ENCODE measurements around the gene KLF14. TPM values are rescaled to one million over a fixed set of nuclear protein-coding genes. Genes with fewer than 3 reads are reported as not detected.
"Not testable (repeated sequence)": the region's sequence is repeated elsewhere in the genome, so short reads cannot be mapped to it uniquely, and the experiment has no call there.

KLF14 gene
- total RNA-seq, 3 donors from 2014 or later (not counting 1 experiment from before 2014, with no cell fraction given): not detected

- intact Hi-C loops (cut with micrococcal nuclease): no loop called here
- Mint-ChIP-seq H3K9me3 (no peaks in the 10 kb centered on the region), H3K27me3 (ENCODE audit: low read depth in 2 of 2) (peaks cover 13 to 22% of the 10 kb centered on the region in 2 donors), H3K27ac (no peak overlapping the region), H3K4me1 (no peaks in the 10 kb centered on the region), H3K36me3 (no peaks in the 10 kb centered on the region), H3K4me3 (no peak overlapping the region)
- TF ChIP-seq, protein P1, sequence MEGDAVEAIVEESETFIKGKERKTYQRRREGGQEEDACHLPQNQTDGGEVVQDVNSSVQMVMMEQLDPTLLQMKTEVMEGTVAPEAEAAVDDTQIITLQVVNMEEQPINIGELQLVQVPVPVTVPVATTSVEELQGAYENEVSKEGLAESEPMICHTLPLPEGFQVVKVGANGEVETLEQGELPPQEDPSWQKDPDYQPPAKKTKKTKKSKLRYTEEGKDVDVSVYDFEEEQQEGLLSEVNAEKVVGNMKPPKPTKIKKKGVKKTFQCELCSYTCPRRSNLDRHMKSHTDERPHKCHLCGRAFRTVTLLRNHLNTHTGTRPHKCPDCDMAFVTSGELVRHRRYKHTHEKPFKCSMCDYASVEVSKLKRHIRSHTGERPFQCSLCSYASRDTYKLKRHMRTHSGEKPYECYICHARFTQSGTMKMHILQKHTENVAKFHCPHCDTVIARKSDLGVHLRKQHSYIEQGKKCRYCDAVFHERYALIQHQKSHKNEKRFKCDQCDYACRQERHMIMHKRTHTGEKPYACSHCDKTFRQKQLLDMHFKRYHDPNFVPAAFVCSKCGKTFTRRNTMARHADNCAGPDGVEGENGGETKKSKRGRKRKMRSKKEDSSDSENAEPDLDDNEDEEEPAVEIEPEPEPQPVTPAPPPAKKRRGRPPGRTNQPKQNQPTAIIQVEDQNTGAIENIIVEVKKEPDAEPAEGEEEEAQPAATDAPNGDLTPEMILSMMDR (IDR thresholded peaks at IDR 0.05): no peak
- ATAC-seq (no peak), DNase-seq (no peak)
- 70% methylated on average over 4 of the region's 4 CpGs for WGBS (ENCODE audit: insufficient coverage)
- no peaks in the 10 kb centered on the region for H3K9me3 ChIP-seq (ENCODE audit: control insufficient read depth, insufficient read depth, low read length)
- H3K27me3 ChIP-seq (ENCODE audit: control insufficient read depth, insufficient read depth, low read length): no peaks in the 10 kb centered on the region
- no peak overlapping the region for H3K4me3 ChIP-seq (ENCODE audit: low read length)
- no peaks in the 10 kb centered on the region for H3K36me3 ChIP-seq (ENCODE audit: control insufficient read depth, insufficient read depth, low read length)
- no peak overlapping the region for H3K27ac ChIP-seq (ENCODE audit: low read length)
- no peaks in the 10 kb centered on the region for H3K4me1 ChIP-seq (ENCODE audit: control insufficient read depth, insufficient read depth, low read length)
These were observed 34.3 kb downstream of the KLF14 start for GRCh38 chr7:130699686-130700085.

DNA sequence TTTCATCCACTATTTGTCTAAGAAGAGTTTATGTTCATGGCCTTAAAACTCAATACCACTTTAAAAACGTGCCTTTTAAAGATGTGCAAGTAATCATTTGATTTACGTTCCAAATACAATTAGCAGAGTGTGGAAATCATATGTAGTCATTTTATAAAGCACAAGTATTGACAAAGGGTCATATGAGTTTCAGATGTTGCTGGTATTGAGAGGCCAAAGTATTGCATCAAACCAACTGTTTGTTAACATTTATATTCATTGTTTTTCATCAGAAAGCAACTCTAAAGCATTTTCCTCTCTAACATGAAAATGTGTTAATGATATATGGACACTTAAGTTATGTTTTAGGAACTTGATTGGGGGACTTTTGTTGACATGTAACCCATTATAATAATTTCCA, 36.2 kb downstream of the KLF14 start:
- no peaks in the 10 kb centered on the region for H3K27me3 ChIP-seq (ENCODE audit: control insufficient read depth, insufficient read depth, low read length)
- Mint-ChIP-seq H3K27ac (no peak overlapping the region), H3K9me3 (no peaks in the 10 kb centered on the region), H3K36me3 (no peaks in the 10 kb centered on the region), H3K4me1 (no peaks in the 10 kb centered on the region), H3K4me3 (no peak overlapping the region), H3K27me3 (ENCODE audit: low read depth in 2 of 2) (peaks cover 9 to 13% of the 10 kb centered on the region in 2 donors)
- WGBS (ENCODE audit: insufficient coverage): 50% methylated on average over 2 of the region's 2 CpGs
- ATAC-seq (no peak), DNase-seq (no peak)
- intact Hi-C loops (cut with micrococcal nuclease): no loop called here
- no peak overlapping the region for H3K4me3 ChIP-seq (ENCODE audit: low read length)
- no peaks in the 10 kb centered on the region for H3K4me1 ChIP-seq (ENCODE audit: control insufficient read depth, insufficient read depth, low read length)
- TF ChIP-seq, protein P1 (IDR thresholded peaks at IDR 0.05): no peak
- no peaks in the 10 kb centered on the region for H3K36me3 ChIP-seq (ENCODE audit: control insufficient read depth, insufficient read depth, low read length)
- H3K27ac ChIP-seq (ENCODE audit: low read length): no peak overlapping the region
- H3K9me3 ChIP-seq (ENCODE audit: control insufficient read depth, insufficient read depth, low read length): no peaks in the 10 kb centered on the region

DNA sequence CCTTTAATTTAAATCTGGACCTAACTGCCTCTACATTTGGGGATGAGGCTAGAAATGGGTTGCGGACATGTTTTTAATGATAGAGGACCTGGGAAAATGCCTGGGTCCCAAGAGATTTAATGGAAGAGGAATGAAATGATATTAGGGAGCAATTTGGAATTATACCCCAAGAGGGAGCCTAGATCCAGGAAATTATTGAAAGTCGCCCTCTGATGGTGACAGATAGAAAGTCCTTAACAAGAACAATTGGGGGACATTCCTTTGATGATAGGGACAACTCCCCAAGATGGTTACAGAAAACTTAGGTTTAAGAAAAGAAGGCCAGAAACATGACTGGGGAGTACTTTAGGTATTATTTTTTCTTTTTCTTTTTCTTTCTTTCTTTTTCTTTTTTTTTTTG, 38.2 kb downstream of the KLF14 start:
- ATAC-seq: no peak

DNA sequence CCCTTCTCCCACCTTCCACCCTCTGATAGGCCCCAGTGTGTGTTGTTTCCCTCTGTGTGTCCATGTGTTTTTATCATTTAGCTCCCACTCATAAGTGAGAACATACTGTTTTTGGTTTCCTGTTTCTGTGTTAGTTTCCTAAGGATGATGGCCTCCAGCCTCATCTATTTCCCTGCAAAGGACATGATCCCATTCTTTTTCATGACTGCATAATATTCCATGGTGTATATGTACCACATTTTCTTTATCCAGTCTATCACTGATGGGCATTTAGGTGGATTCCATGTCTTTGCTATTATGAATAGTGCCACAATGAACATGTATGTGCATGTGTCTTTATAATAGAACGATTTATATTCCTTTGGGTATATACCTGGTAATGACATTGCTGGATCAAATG, 41.6 kb downstream of the KLF14 start:
- H3K4me3 ChIP-seq (ENCODE audit: low read length); H3K27ac ChIP-seq (ENCODE audit: low read length); H3K9me3 Mint-ChIP-seq; intact Hi-C loops (cut with micrococcal nuclease); ATAC-seq; H3K27me3 Mint-ChIP-seq (ENCODE audit: low read depth in 2 of 2); H3K4me3 Mint-ChIP-seq; H3K27me3 ChIP-seq (ENCODE audit: control insufficient read depth, insufficient read depth, low read length); H3K4me1 Mint-ChIP-seq; H3K36me3 Mint-ChIP-seq; H3K4me1 ChIP-seq (ENCODE audit: control insufficient read depth, insufficient read depth, low read length); H3K27ac Mint-ChIP-seq; DNase-seq; H3K36me3 ChIP-seq (ENCODE audit: control insufficient read depth, insufficient read depth, low read length): not testable (repeated sequence)
- WGBS (ENCODE audit: insufficient coverage): 90% methylated on average over 1 of the region's 1 CpG
- H3K9me3 ChIP-seq (ENCODE audit: control insufficient read depth, insufficient read depth, low read length): peaks cover 16% of the 10 kb centered on the region

More for the DNA sequence above, 38.2 kb downstream of the KLF14 start:
- no peaks in the 10 kb centered on the region for H3K36me3 Mint-ChIP-seq
- no peak overlapping the region for H3K27ac ChIP-seq (ENCODE audit: low read length)
- no peaks in the 10 kb centered on the region for H3K4me1 Mint-ChIP-seq
- H3K9me3 ChIP-seq (ENCODE audit: control insufficient read depth, insufficient read depth, low read length): no peaks in the 10 kb centered on the region
- no peaks in the 10 kb centered on the region for H3K4me1 ChIP-seq (ENCODE audit: control insufficient read depth, insufficient read depth, low read length)
- no peak overlapping the region for H3K27ac Mint-ChIP-seq
- intact Hi-C loops (cut with micrococcal nuclease): no loop called here
- DNase-seq: peak in 1 of 2 donors; percentile 29
- H3K27me3 Mint-ChIP-seq (ENCODE audit: low read depth in 2 of 2): peaks cover 5 to 9% of the 10 kb centered on the region in 2 donors
- H3K36me3 ChIP-seq (ENCODE audit: control insufficient read depth, insufficient read depth, low read length): no peaks in the 10 kb centered on the region
- no peak overlapping the region for H3K4me3 ChIP-seq (ENCODE audit: low read length)
- TF ChIP-seq, protein P1 (IDR thresholded peaks at IDR 0.05): no peak
- no peaks in the 10 kb centered on the region for H3K27me3 ChIP-seq (ENCODE audit: control insufficient read depth, insufficient read depth, low read length)
- no peak overlapping the region for H3K4me3 Mint-ChIP-seq
- 59% methylated on average over 2 of the region's 2 CpGs for WGBS (ENCODE audit: insufficient coverage)
- no peaks in the 10 kb centered on the region for H3K9me3 Mint-ChIP-seq
